HL-60 (cell line): ENCODE measurements around the gene CNTNAP2.

Source experiments
- DNase-seq, 2 experiments: peaks; one replicate each; pipeline ENCODE4 v3.0.0-alpha.2; 2010 to 2020; ENCODE audit warnings: low read depth in 1 of 2, low spot score in 1 of 2
- H3K27ac ChIP-seq: fragments of 250-450 bp; sonication (Bioruptor Pico); replicated peaks from 2 replicates; pipeline ENCODE4 v1.5.1; 2020; ENCODE audit warnings: mild to moderate bottlenecking, moderate library complexity
- H3K27me3 ChIP-seq: fragments of 250-450 bp; sonication (Bioruptor Pico); 2 replicates; pipeline ENCODE4 v1.5.1; 2021; ENCODE audit warnings: mild to moderate bottlenecking, moderate library complexity; ENCODE audit not compliant: insufficient read depth, poor library complexity, severe bottlenecking
- H3K4me3 ChIP-seq: replicated peaks from 2 replicates; pipeline ENCODE4 v1.5.1; 2011; ENCODE audit warnings: mild to moderate bottlenecking, control low read depth, low read length; ENCODE audit not compliant: insufficient read depth
- CTCF ChIP-seq: IDR thresholded peaks from one replicate; pipeline ENCODE4 v1.5.1; 2011; ENCODE audit warnings: low read length, control low read depth, inconsistent platforms; ENCODE audit not compliant: insufficient read depth
- GABPA ChIP-seq: IDR thresholded peaks from 2 replicates; pipeline ENCODE4 v1.6.1; 2012; ENCODE audit warnings: low read depth
- POLR2AphosphoS5 ChIP-seq: IDR thresholded peaks from 2 replicates; pipeline ENCODE4 v1.6.1; 2012; ENCODE audit warnings: low read depth
- SPI1 ChIP-seq: IDR thresholded peaks from 2 replicates; pipeline ENCODE4 v1.6.1; 2012; ENCODE audit warnings: low read depth, mild to moderate bottlenecking, borderline replicate concordance
- TF ChIP-seq, protein P1 (sequence below): IDR thresholded peaks from 2 replicates; pipeline ENCODE4 v1.6.1; 2012; ENCODE audit warnings: low read depth; ENCODE audit not compliant: insufficient replicate concordance

CNTNAP2 gene

GRCh38 chr7:147547252-147547897, 1430.8 kb downstream of the CNTNAP2 start:
- no peak overlapping the region for H3K4me3 ChIP-seq
- H3K27me3 ChIP-seq, result no peaks in the 10 kb centered on the region
- peak; percentile 0 to 31 for DNase-seq
- H3K27ac ChIP-seq, result no peak overlapping the region
- TF ChIP-seq GABPA, result no peak
- TF ChIP-seq CTCF, result peak; percentile 57

DNA sequence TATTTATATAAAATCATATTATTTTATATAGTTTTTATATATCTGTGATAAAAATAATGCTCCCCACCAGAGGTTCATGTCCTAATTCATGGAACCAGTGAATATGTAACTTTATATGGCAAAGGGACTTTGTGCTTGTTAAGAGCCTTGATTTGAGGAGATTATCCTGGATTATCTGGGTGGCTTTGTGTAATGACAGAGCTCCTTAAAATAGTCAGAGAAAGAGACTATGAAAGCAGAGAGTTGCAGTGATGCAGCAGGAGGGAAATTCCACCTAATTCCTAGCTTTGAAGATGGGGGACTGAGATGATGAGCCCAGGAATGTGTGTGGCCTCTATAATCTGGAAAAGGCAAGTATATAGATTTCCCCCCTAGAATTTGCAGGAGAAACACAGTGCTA, 1439.7 kb downstream of the CNTNAP2 start:
- no peak for DNase-seq
- Histone ChIP-seq H3K4me3 (no peak overlapping the region), H3K27ac (no peak overlapping the region), H3K27me3 (no peaks in the 10 kb centered on the region)
- TF ChIP-seq GABPA (no peak), POLR2AphosphoS5 (no peak), CTCF (no peak), SPI1 (no peak)
- TF ChIP-seq, protein P1, sequence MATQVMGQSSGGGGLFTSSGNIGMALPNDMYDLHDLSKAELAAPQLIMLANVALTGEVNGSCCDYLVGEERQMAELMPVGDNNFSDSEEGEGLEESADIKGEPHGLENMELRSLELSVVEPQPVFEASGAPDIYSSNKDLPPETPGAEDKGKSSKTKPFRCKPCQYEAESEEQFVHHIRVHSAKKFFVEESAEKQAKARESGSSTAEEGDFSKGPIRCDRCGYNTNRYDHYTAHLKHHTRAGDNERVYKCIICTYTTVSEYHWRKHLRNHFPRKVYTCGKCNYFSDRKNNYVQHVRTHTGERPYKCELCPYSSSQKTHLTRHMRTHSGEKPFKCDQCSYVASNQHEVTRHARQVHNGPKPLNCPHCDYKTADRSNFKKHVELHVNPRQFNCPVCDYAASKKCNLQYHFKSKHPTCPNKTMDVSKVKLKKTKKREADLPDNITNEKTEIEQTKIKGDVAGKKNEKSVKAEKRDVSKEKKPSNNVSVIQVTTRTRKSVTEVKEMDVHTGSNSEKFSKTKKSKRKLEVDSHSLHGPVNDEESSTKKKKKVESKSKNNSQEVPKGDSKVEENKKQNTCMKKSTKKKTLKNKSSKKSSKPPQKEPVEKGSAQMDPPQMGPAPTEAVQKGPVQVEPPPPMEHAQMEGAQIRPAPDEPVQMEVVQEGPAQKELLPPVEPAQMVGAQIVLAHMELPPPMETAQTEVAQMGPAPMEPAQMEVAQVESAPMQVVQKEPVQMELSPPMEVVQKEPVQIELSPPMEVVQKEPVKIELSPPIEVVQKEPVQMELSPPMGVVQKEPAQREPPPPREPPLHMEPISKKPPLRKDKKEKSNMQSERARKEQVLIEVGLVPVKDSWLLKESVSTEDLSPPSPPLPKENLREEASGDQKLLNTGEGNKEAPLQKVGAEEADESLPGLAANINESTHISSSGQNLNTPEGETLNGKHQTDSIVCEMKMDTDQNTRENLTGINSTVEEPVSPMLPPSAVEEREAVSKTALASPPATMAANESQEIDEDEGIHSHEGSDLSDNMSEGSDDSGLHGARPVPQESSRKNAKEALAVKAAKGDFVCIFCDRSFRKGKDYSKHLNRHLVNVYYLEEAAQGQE, result no peak

DNA sequence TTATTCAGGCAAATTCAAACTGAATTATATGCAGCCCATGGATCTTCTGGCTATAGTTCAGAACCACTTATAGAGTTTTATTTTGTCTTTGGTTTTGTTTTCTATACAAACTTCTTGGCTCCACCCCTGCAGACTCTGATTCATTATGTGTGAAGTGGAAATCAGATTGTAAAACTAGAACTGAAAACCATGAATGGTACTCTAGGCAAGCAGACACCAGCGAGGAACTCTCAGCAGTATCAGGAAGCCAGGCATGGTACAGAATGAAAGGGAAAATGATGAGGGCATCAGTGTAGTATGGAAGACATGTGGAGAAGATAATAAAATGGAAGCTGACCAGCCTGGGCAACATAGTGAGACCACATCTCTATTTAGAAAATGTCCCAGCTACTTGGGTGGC, 1447.1 kb downstream of the CNTNAP2 start:
- TF ChIP-seq POLR2AphosphoS5, result no peak
- TF ChIP-seq, protein P1, result no peak
- no peak for TF ChIP-seq GABPA
- no peak for TF ChIP-seq CTCF
- no peak for TF ChIP-seq SPI1
- no peak overlapping the region for H3K4me3 ChIP-seq
- H3K27me3 ChIP-seq, result no peaks in the 10 kb centered on the region
- no peak overlapping the region for H3K27ac ChIP-seq
- no peak for DNase-seq

DNA sequence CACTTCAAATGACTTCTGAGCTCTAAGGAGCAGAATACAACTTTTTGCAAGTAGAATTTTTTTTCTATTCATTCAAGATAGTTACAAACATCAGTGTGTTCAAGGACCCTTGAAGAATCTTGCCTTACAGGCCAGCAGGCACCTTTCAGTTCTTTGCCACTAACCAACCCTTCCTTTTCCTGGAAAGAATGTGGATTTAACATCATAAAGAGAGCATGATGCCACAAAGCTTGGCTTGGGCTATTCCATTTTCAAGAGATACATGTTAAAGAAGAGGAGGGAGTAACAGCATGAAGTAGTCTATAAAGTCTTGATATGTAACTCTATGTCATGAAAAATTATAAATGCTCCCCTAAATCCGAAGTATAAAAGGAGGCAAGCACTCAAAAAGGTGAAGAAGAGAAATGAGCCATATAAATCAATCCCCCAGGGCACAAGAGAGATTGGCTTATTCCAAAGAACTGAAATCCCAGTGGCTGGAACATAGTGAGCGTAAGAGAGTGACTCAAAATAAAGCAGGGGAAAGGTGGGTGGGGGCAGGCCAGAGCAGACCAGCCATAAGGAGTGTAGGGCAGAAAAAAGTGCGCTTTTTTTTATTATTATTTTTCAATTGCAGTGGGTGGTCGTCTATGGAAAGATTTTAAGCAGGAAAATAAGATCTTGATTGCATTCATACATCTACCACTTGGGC, 1448.3 kb downstream of the CNTNAP2 start:
- no peak for TF ChIP-seq POLR2AphosphoS5
- no peak for TF ChIP-seq CTCF
- no peak for TF ChIP-seq GABPA
- TF ChIP-seq SPI1, result no peak
- TF ChIP-seq, protein P1, result no peak
- Histone ChIP-seq H3K4me3 (no peak overlapping the region), H3K27me3 (no peaks in the 10 kb centered on the region), H3K27ac (no peak overlapping the region)
- no peak for DNase-seq
